ENCODE measurements around the gene PPHLN1.
"Not testable (repeated sequence)": the region's sequence is repeated elsewhere in the genome, so short reads cannot be mapped to it uniquely, and the experiment has no call there.

The PPHLN1 gene

DNA sequence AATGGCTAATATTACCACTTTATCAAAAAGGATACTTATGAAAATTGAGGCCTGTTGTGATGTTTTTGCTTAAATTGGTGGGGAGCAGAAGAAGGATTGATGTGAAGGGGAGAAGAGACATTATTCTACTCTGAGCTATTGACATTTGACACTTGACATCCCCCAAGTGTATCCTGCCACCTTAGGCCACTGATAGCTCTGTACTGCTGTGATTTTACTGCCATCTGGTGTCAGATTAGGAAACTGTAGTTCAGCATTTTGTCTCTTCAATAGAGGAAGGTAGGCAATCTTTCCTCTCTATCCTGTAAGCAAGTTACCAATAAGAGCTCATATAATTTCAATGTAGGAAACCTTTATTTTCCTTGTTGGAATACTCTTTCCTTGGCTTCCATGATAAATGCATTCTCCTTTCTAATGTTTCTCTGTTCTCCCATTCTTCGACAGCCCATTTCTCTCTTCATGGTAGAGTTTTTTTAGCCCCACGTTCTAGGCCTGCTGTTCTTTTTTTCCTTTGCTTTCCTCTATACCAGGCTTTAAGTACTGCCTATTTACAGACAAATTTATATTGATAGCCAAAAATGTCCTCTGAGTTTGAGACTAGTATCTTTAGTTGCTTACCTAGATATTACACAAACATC lies 46.3 kb downstream of the PPHLN1 start:
- peak; percentile 72 for DNase-seq (ENCODE audit: low read depth)

DNA sequence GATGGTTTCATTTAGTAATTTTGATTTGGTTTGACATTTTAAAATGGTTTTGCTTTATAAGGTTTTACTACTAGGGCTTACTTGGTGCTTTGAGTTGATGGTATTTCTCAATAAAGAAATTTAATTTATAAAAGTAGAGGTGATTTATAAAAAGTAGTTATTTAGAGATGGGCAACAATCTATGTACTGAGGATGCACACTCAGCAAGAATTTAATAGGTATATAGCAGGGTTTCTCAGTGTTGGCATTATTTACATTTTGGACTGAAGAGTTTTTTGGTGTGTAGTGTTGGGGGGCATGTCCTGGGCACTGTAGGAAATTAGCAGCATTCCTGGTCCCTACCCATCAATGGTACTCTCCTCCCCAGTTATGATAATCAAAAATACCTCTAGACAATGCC lies 47.7 kb downstream of the PPHLN1 start:
- DNase-seq (ENCODE audit: low read depth) = no peak

DNA sequence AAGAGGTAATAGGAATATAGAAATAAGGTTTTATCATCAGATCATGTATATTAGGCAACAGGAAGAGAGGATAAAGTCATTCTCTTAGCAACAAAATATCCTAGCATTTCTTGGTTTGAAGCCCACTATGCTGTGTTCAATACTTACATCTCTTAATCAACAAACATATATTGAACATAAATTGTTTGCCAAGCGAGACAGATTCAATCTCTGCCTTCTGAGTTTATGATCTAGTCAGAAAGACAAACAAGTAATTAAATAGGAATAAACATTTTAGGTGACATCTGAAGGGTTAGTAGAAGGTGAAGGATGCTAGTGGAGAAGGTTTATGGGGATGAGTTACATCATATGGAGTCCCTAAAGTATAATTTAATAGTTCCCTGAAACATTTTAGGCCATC lies 54.8 kb downstream of the PPHLN1 start:
- no peak for DNase-seq (ENCODE audit: low read depth)

DNA sequence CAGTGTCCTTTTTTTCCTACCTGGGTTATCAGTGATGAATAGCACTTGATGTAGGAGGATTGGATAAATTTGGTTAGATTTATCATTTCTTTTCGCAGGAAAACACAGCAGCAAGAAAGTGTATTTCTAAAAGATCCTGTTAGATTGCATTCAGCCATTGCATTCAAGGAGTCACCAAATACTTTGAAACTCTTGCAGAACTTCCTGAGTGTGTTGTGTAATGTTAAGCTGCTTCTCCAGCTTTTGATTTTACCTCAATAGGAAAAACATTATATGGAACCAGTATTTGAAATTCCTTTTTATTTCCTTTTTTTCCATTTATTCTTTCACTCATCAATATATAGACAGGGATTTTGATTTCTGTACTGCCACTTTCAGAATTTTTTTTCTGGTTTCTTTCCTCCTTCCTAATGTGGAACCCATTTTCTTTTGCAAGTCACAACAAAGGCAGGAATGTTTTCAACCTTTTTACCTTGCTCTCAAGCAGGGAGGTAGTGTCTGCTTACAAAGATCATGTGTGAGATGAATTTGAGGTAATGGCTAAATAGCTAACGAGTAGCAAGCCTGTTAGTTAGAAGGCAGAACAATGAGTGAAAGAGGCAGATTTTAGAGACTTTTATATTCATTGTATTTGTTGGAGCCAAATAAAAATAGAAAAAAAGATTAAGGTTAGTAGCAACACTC lies 56.2 kb downstream of the PPHLN1 start:
- no peak for DNase-seq (ENCODE audit: low read depth)

DNA sequence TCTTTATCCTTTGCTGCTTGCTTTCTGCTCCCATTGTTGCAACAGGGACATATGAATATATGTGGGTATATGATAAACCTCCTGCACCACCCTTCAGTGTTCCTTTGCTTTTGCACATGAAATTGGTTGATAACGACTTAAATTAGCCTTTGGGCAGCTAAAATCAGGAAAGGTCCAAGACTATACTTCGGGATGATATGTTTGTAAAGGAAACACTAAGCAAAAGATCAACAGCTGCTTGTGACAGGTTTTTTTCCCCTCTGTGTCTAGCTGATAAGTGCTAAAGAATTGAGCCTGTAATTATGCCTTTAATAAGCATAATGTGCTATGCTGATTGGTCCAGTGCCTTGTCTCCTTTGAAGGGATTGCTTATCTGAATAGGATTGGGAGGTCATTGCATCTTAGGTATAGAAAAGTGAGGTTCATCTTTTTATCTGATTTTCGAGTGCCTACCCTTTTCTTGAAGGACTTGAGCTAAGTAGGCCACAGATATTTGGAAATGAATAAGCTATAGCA lies 59.4 kb downstream of the PPHLN1 start:
- DNase-seq (ENCODE audit: low read depth) = no peak

DNA sequence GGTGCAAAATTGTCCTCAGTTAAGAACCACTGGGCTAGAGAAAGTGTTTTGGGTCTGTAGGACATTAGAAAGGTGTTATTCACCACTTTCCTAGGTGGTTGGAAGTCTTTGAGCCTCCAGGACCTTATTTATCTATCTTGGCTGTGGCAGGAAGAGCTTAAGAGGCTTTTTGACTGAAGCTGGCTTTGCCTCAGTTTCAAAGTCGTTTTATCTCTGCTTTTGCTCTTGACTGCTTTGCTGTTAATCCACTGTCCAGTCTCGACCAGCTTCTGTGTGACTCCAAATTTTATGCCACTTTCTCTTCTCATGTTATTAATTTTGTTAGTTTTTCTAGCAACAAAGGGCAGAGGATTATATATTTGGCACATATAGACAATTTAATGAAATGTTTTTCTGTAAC lies 60.3 kb downstream of the PPHLN1 start:
- no peak for DNase-seq (ENCODE audit: low read depth)

DNA sequence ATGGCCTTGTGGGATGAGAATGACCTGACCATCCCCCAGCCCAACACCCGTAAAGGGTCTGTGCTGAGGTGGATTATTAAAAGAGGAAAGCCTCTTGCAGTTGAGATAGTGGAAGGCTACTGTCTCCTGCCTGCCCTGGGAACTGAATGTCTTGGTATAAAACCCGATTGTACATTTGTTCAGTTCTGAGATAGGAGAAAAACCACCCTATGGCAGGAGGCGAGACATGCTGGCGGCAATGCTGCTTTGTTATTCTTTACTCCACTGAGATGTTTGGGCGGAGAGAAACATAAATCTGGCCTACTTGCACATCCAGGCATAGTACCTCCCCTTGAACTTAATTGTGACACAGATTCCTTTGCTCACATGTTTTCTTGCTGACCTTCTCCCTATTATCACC lies 62.1 kb downstream of the PPHLN1 start:
- DNase-seq (ENCODE audit: low read depth) = not testable (repeated sequence)

DNA sequence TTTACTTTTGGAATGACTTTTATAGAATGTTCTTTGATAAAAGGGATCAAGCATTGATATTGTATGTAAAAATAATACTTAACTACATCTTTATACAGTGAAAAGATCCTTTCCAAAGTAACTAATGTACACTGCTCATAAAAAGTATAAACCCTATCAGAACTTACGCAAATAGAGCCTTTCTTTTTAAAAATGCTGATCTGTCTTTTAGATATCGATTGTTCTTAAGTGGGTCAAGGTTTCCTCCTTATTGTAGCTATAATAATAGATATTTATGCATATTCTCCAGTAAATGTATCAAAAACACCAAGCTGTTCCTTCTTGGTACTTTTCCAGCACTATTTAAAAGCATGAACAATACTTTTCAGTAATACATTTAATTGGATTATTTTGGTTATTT lies 68.5 kb downstream of the PPHLN1 start:
- DNase-seq (ENCODE audit: low read depth) = no peak

DNA sequence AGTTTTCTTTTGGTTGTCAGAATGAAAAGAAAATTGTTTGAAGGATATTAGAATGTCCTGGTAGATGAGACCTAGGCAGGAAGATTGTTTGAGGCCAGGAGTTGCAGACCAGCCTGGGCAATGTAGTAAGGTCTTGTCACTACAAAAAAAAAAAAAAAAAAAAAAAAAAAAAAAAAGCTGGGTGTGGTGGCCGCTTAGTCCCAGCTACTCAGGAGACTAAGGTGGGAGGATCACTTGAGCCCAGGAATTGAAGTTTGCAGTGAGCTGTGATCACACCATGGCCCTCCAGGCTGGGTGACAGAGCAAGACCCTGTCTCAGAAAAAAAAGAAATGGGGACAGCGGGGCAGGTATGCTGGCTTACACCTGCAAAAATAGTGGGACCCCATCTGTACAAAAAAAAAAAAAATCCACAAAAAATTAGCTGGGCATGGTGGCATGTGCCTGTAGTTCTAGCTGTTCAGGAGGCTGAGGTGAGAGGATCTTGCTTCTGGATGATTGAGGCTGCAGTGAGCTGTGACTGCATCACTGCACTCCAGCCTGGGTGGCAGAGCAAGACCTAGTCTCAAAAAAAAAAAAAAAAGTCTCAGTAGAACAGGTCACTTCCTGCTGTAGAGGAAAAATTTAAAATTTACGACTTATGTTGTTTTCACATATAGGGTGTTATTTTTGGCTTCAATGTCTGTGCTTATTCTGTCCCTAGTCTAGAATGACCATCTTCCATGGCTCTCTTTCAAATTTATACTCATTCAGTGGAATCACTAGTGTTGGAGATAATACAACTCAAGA lies 70.7 kb downstream of the PPHLN1 start:
- no peak for DNase-seq (ENCODE audit: low read depth)

DNA sequence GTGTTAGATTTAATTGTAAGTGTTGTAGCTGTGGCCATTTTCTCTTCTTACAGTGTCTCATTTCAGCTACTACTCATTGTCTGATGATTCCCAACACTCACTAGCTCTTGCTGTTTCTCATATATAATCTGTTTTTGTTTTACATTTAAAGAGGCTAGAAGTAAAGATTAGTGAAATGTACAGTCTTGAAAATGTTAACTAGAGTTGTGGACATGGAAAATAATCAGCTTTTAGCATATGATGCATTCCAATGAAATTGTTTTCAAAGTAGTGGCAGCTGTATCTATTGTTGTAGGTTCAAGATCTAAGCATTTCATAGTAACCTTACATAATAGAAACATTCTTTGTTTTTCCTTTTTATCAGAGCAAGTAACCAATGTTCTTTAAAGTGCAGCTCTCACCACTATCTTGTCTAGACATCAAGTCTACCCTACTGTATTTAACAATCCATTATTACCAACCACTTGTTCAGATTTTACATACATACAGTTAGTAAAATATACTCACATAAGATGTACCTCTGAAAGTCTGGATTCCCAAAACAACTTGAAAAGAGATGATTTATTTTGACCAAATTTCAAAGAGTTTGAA lies 76.9 kb downstream of the PPHLN1 start:
- DNase-seq (ENCODE audit: low read depth) = no peak

DNA sequence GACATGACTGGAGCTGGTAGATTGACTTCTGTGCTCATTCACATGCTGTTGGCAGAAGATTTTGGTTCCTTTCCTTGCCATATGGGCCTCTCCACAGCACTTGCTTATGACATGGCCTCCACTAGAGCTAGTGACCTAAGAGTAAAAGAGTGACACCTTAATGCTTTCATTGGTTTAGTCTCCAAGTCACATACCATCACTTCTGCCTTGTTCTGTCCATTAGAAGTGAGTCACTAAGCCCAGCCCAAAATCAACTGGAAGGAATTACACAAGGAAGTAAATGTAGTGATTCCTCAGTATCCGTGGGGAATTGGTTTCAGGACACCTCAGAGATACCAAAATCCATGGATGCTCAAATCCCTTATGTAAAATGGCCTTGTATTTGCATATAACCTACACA lies 81.3 kb downstream of the PPHLN1 start:
- peak; percentile 3 for DNase-seq (ENCODE audit: low read depth)

DNA sequence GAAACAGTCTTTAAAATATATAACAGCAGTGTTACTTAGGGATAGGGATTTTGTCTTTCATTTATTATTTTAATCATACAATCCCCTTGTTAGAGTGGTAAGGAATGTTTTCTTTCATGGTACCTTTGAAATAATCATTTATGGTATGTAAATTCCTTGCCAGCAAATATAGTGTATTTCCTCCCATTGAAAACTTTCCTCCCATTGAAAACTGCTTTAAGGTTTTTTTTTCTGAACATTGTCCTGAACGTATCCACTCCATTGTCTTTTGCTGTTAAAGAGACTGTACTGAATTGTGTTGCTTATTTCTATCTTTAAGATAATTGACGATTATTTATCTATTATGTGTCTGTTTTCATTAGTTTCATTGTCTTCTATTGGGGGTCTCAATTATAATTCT lies 83.5 kb downstream of the PPHLN1 start:
- DNase-seq (ENCODE audit: low read depth) = no peak

DNA sequence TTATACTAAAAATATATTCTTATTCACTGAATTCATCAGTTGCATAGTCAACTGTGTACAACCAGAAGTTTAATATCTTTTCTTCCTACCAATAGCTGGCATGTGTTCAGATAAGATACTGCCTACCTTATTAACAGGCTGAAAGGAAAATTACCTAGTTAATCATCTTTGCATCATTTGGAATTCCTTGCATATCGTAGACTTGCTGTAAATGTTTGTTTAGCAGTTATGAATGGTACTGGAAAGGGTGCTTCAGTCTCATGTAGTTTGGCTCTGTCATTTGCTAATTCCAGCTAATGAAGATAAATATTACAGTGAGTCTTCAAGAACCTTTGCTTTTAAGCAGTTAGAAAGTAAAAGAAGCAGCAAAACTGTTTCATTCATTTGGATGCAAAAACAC lies 84.4 kb downstream of the PPHLN1 start:
- no peak for DNase-seq (ENCODE audit: low read depth)

DNA sequence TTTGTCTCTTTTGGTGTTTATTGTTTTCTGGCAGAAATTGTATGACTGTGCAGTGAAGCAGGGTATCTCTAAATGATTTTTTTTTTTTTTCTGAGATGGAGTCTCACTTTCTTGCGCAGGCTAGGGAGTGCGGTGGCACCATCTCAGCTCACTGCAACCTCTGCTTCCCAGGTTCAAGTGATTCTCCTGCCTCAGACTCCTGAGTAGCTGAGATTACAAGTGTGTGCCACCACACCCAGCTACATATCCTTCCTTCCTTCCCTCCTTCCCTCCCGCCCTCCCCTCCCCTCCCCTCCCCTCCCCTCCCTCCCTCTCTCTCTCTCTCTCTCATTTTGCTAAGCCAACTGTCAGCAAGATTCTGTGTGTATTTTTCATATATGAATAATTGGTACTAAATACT lies 94.4 kb downstream of the PPHLN1 start:
- DNase-seq (ENCODE audit: low read depth) = no peak

DNA sequence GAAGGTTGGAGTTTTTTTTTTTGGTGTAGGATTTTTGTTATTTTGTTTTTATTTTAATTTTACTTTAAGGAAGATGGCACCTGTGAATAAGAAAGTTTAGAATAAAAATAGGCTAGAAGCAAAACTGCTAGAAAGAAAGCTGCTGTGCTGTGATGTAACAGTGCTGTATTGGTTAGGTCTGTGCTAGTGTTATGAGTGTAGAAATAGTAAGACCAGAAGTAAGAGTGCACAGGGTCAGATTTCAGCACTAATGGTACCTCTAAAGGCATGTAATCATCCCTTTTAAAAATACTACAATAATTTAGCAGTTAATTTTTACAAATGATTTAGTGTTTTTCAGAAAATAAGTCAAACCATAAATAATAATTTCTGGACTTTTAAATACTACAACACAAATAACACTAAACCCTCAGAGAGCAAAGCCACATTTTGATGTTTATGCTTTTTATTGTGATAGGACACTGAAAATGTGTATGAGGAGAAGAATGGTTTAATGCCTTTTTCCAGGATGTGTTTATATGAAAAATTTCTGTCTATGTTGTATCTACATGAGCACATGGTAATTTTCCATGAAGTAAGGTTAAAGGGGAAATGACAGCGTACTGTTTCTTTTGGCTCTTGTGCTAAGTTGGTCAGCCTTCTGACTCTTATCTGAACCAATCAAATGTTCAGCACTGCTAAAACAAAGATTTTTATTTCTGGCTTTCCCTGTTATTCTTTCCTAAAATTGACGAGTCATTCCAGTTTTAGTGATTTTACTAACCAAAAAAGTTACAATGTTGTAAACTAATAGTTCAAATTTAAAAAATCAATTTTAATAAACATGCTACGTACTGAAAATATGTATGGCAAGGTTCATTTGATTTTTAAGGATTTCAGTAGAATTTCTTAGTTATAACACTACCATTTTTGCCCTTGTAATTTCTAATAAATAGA lies 96.1 kb downstream of the PPHLN1 start:
- peak; percentile 15 for DNase-seq (ENCODE audit: low read depth)

DNA sequence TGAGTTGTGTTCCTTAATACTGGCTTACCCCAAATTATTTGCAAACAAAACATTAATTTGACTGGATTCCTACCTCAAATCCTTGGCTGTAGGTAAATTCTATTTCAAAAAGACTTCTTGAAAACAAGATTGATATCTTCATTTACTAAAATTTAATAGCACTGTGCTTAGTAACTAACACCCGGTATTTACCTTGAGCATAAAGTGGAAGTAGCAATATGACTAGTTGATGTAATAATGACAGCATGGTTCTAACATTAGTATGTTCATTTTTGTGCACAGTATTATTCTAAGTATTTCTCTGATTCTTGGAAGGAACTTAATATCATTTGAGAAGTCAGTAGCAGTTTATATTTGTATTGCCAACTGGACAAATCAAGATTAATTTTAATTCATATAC lies 96.8 kb downstream of the PPHLN1 start:
- DNase-seq (ENCODE audit: low read depth) = no peak

DNA sequence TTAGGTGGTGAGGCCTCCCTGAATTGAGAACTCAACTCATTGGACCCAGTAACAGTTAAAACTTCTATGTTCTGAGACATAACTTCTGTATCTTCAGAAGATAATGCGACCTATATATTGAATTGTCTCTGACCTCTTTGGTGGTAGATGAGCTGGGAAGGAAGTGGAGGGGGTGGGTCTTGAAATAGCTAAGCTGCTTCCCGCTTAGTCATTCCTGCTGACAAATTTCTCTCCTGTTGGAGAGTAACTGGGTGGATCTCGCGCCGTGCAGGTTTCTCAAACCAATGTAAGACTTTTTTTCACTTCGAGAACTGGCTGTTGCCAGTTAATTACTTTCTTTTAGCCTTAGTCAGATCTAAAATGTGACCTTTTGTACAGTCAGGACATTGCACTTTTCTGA lies 100.8 kb downstream of the PPHLN1 start:
- DNase-seq (ENCODE audit: low read depth) = peak; percentile 86

DNA sequence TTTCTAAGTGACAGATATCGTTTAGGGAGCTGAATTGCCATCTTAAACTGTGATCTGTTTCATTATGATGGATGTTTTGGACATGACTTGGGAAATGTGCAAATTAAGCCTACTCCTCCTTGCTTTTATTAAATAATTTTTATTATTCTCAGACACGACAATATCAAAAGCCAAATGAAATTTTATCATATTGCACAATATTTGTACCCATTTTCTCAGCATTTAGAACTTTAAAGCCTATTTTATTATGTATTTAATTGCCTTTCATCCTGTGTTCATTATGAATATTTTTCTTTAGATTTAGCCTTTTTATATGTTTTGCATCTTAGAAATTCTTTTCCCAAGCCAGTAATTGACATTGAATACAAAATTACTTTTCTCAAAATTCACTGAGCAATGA lies 102.9 kb downstream of the PPHLN1 start:
- DNase-seq (ENCODE audit: low read depth) = no peak

DNA sequence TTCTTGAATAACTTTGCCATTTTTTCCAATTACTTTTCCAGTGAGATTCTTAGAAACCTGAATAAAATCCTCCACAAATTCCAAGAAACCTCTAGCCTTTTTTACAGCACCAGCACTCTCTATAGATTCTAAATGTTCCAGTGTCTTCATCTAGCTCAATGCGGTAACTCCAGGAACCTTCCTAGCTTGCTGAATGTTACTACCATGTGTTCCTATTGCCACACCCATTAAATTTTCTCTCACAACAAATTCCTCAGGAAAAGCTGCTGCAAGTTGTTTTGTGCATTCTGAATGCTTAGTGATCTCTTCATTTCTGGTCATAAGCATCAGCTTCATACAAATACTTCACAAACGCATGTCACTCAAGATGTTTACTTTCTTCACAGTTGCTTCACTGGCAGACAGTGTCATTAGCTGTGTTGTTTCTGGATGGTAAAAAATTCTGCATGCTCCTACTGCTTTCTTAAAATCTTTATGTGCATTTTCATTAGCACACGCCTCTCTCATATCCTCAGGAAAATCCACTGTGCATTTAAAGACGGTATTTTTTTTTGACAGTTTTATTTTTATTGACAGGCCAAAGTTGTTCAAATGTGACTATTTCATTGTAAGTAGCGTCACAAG lies 106.7 kb downstream of the PPHLN1 start:
- DNase-seq (ENCODE audit: low read depth) = no peak

DNA sequence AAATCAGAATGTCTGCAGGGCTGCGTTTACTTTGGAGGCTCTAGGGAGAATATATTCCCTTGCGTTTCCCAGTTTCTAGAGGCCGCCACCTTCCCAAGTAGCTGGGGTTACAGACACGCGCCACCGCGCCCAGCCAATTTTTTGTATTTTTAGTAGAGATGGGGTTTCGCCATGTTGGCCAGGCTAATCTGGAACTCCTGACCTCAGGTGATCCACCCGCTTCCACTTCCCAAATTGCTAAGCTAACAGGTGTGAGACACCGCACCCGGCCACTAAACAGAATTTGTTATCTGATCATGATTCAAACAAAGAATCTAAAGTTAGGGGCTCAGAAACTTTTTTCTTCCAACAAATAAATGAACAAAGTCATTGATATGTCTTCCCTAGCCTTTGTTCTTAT lies 114.6 kb downstream of the PPHLN1 start:
- no peak for DNase-seq (ENCODE audit: low read depth)

DNA sequence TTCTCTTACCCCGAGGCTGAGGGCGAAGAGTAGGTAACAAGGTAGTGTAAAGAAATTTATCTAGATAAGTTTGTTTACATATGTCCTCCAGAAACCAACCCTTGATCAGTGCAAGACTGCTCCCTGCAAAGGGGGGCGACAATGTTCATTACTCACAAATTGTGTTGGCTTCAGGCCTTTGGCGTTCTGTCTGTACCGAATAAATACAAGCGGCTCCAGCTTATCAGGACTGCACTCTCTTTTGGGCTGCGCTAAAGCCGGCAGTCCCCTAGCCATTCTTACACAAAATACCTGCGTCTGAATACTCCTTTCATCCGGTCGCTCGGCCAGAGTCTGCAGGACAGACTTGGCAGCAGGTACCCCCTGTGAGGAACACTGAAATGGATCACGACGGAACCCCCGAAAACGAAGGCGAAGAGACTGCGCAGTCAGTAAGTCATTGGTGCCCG lies 116.4 kb downstream of the PPHLN1 start:
- no peak for DNase-seq (ENCODE audit: low read depth)
